ENCODE measurements around the gene SND1.
"Not testable (repeated sequence)": the region's sequence is repeated elsewhere in the genome, so short reads cannot be mapped to it uniquely, and the experiment has no call there.

Gene SND1

DNA sequence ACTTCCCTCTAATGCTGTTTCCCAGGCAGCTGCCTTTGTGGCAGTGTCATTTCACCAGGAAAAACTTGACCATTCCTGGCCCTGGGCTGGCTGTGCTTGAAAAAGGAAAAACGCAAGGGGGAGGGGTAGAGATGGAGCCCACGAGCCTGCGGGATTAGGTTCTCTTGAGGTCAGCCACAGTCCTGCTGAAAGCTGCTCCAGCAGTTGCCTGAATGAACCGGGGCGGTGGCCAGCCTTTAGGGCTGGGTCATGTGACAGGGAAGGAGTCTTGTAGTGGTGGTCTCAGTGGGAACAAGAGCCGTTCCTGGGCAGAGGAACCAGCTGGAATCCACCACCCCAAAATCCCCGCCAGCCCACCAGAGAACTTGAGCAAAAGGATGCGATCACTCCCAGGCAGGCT is 430.4 kb downstream of the SND1 start:
- DNase-seq = no peak

DNA sequence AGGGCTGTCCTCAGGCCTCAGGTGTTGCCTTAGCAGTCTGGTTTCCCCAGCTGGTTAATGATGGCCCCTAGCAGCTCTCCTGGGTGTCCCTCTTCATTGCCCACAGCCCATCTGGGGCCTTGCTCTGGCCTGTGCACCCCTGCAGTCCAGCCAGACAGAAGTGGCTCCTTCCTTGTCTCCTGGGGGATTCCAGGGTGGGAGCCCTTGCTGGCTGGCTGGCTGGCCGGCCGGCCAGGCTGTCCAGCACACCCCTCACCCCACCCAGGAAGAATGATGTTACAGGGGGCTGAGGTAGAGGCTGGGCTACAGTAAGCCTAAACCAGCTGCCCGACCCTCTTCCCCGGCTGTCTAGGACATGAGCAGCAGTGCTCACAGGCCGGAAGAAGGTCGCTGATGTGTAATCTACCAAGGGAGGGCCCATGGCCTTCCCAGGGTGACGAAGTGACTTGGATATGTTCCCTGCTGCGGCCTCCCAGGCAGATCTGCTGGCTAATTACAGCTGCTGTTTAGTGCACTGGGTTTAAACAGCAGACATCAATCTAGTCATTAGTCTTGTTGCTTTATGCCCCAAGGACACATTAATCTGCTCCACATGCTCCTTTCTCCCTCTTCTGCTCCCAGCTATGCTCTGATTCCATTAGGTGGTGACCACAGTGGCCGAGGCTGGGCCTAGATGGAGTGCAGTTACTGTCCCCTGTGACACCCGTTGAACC is 433.1 kb downstream of the SND1 start:
- no peak for DNase-seq

DNA sequence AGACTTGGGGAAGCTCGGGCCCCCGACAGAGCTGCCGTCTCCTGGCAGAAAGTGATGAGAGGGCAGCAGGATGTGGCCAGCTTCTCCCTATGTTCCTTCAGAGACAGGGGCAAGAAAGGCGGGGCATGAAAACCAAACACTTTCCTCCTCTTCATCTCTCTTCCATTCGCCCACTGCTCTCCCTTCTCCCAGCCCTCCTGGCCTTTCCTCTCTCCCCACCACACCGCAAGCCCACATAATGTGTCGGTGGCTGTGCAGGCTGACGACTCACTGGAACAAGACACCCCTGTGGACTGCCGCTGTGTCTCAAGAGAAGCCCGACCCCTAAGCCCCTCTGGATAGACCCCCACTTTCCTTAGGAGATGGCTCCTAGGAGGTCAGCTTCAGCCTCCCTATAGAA is 438.5 kb downstream of the SND1 start:
- DNase-seq = no peak

DNA sequence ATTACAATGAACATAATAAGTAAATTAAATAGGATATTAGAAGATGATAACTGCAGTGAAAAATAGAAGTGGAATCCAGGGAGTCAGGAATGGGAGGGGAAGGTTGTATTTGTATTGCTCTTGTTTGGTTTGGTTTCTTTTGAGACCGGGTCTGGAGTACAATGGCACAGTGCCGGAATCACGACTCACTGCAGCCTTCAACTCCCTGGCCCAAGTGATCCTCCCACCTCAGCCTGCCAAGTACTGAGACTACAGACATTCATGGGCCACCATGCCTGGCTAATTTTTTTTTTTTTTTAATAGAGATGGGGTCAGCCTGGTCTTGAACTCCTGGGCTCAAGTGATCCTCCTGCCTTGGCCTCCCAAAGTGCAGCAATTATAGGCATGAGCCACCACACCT is 439.1 kb downstream of the SND1 start:
- DNase-seq = no peak

DNA sequence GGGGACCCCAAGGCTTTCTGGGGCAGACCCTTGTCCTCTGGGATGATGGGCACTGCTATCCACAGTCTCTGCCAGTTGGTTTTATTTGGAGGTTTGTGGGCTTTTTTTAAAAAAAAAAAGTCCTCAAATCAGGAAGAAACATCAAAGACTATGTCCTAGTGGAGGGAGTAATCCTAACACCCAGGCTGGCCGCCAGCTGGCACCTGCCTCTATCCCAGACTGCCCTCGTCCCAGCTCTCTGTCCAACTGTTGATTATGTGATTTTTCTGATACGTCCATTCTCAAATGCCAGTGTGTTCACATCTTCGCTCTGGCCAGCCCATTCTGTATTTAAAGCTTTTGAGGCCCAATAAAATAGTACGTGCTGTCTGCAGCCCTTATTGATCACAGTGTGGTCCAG is 440.2 kb downstream of the SND1 start:
- no peak for DNase-seq

DNA sequence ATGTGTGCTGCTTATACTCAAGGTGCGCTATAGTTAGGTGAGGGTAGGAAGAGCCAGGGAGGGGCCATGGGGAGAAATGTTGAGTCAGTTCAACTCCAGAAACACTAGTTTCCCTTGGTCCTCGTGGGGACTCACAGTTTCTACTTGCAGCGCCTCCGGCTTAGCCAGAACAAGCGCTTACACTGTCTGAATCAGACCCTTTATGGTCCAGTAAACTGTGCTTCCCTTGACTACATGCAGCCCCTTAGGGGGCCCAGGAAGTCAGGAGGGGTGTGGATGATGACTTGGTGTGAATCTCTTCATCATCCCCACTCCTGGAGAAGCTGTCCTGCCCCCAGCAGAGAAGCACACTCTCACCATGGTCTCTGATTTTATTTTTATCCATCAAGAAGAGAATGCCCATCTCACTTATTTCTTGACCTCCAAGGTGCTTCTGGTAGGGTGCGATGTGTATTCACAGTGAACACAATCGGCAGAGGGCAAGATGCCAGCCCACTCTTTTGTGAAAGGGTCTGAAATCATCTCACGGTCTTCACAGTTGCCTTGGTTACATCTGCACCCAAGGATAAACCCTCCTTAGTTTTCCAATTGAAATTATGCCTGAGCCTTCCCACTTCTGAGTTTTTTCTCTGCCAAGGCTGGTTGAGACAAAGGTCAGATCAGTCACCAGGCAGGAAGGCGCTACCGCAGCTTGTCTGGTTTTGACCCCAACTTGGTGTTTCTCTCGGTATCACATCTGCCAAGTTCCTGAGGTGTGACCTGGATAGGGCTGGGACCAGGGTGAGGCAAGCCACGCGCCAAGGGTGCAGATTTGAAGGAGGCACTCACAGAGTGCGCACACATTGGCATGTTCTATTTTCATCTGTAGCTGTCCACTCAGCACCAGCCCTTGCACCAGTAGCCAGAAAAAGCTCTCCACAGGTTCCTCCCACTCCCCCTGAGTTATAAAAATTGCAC is 441.9 kb downstream of the SND1 start:
- no peak for DNase-seq

DNA sequence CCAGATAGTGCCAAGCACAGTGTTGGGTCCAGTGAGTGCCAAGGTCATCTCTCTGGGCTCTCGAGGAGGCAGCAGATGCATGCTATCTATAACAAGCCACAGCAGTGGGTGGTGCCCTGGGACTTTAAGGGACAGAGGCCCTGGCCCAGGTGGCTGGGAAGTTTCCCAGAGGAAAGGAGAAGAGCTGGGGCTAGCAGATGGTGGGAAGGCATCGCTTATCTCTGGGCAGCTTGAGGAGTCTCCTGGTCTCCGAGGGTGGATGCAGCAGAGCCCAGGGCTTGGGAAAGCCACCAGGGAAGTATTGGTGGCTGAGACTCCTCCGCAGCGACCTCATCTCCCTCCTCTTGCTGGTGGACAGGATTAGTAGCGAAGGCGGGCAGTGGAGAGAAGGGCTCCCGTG is 442.7 kb downstream of the SND1 start:
- DNase-seq = no peak

DNA sequence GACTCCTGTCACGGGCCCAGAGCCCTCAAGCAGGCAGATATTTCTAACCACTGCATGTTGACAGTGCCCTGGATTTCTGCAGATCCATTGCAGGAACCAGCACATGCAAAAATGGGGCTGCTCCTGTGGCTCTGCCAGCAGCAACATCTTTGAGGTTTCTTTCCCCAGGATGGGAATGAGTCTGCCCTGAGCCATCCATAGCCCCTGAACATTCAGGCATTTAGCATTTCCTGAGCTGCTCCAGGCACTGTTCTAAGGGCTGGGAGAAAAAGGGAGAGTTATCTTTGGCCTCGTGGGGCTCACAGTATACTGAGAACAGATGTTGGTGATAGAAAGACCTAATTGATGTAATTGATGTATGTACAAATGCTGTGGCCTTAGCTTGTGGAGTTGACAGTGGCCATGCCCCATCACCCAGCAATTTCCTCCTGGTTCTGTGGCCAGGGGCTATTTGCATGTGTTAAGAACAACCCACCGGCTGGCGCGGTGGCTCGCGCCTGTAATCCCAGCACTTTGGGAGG is 445.3 kb downstream of the SND1 start:
- no peak for DNase-seq

DNA sequence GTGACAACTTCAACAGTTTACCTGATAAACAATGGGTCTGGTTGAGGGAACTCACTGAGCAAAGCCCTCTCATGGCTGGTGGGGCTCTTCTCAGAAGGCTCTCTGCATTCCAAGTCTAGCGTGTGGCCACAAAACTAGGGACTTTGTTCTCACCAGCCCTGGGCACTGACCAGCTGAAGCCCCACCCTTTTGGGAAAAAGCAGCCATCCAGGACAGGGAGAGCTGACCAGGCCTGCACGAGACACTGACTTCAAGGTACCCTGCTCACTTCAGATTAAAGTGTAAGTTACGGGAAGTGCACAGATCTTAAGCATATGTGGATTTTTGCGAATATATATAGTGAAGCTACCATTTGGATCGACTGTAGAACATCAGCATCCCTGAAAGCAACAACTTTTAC is 446.6 kb downstream of the SND1 start:
- no peak for DNase-seq

DNA sequence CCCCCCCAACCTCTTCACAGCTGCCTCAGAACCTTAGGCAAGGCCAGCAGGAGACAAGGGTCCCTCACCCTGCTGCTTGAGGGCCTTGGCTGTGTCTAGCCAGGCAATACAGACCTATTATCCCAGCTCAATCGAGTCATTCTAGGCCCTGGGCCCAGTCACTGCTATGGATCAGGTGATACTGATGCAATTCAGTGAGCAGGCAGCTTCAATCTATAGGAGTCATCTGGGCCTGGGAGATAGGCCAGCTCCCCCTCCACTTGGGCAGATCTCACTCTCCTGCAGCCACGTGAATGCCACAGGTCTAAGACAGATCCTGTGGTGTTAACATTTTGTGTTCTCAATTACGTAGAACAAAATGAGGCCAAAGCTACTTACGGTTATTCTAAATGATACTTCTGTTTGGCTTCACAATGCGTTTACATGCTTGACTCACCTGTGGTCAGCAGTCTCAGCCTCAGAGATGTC is 447.2 kb downstream of the SND1 start:
- no peak for DNase-seq

DNA sequence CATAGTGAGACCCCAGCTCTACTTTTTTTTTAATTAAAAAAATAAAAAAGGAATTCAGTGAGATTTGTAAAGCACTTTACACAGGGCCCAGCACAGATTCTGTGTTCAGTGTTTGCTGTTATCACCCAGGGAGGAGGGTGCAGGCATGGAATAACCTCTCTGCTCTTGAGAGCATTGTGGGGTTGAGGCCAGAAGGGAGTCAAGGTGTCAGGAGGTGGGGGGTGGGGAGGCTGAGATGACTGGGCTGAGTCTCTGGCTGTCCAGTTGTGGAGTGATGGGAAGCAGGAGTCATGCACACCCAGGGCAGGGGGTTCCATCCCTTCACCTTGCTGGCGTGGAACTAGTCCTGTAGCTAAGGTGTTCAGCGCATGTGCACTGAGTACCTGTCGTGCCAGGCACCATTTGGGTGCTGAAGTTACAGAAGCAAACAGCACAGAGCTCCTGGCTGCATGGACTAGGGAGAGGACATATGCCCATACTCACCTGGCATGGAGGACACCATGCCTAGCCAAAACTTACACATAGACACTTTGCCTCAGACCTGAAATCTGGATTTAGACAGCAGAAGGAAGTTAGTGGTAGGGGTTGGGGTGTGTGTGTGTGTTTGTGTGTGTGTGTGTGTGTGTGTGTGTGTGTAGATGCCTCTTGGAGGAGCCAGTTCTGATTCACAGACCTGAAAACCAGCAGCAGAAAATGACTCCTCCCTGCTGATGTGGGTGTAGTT is 448.4 kb downstream of the SND1 start:
- no peak for DNase-seq

DNA sequence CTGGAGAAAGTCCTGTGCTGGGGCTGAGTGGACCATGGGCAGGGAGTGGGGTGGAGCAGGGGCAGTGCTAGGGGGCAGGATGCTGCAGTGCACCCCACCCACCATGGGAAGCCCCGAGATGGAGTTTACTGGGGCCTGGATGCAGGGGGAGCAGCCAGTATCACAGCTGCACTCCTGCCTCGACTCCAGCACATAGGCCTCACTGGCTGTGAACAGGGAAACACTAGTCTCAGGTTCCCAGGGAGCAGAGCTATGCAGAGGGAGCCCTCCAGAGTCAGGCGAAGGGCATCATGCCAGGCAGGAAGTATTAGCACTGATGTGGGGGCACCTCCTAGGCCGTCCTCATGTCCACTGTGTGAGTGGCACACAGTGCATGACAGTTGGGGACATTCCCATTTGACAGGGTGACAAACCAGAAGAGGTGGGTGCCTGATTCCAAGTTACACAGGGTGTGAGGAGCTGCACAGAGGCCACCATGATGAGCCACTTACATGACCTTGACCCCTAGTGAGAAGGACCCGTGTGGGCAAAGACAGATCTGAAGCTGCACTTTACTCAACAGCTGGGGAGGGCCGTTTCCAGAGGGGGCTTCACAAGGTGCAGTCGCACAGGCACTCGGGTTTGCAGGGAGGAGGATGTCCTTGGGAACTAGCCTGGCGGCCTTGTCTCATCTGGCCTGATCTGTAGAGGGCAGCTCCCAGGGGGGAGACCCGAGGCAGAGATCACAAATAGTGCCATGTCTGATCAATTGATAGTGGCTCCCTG is 449.1 kb downstream of the SND1 start:
- no peak for DNase-seq

DNA sequence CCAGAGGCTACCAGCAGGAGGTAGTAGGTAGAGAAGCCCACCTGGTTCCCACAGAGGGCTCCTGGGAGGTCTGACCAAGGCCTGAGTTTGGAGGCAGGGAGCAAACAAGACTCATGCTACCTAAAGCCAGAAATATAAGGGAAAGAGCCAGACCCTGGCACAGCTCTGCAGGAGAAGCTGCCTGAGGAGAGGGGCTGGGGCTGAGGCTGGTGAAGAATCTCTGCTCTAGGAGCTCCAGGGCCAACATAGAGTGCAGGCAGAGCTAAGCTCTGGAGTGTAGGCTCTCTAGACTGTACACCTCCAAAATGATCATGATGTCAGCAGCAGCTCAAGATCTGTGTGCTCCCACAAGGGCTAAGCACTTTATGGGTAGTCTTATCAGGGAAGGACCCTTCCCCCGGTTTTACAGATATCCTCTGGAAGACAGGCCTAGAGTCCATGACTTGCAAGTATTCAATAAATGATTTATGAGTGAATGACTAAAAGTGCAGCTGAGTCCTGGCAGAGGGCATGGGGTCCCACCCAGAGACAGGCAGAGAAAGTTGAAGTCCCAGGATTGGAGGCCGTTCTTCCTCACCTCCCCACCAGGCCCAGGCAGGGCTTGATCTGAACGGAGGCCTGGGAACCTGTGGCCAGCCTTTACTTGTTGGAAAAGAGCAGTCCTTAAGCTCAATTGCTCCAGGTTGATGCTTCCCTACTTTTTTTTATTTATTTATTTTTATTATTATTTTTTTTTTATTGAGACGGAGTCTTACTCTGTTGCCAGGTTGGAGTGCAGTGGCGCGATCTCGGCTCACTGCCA is 450.7 kb downstream of the SND1 start:
- DNase-seq = no peak

DNA sequence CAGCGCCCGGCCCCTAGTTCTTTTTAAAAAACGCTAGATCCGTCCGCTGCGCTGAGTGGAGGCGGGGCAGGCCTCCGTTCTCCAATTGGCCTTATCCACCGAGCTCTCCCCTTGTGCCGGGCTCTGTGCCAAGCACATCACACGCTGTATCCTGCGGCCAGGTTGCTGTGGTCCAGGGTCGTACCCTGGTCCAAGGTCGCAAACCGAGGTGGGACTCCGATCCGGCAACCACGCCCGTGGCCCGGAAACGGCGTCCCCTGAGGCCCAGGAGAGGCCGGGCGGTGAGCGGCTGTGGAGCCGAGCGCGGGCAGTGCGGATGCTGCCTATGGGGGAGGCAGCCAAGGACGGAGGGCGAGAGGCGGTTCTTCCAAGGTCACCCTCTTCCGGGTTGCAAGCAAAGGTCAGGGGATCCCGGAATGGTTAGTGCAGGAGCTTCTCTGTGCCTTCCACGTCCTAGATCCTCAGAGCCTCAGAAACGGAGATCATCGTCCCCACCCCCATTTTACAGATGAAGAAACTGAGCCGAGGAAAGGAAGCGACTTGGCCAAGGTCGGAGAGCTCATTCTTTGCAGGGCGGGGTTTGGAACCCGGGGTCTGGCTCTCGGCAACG is 451.6 kb downstream of the SND1 start:
- DNase-seq = peak; percentile 41

DNA sequence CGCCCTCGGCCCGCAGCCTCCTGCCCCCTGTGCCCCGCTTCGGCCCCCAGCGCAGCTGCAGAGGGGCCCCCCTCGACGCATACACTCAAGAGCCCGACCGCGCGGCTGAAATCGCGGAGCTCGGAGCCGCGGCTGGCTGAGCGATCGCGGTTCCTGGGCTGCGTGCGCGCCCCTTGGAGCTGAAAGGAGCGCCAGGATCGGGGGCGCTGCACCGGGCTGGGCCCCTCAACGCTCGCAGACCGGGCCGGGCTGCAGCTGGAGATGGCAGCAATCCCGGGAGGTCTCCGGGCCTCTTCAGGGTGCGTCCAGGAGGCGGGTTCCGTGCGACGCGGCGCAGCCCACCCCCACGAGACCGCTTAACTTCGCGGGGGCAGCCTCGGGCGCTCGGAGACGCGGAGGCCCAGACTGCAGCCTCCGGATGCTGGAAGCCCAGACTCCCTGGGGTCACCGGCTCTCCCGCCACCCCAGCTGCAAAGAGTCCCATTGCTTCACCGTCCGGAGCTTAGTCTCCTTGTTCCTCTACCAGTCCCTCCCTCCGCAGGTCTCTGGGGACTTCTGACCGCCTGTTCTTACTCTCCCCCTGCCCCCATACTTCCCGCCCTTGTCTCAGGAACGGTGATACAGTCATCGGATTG is 452.2 kb downstream of the SND1 start:
- peak; percentile 39 for DNase-seq

DNA sequence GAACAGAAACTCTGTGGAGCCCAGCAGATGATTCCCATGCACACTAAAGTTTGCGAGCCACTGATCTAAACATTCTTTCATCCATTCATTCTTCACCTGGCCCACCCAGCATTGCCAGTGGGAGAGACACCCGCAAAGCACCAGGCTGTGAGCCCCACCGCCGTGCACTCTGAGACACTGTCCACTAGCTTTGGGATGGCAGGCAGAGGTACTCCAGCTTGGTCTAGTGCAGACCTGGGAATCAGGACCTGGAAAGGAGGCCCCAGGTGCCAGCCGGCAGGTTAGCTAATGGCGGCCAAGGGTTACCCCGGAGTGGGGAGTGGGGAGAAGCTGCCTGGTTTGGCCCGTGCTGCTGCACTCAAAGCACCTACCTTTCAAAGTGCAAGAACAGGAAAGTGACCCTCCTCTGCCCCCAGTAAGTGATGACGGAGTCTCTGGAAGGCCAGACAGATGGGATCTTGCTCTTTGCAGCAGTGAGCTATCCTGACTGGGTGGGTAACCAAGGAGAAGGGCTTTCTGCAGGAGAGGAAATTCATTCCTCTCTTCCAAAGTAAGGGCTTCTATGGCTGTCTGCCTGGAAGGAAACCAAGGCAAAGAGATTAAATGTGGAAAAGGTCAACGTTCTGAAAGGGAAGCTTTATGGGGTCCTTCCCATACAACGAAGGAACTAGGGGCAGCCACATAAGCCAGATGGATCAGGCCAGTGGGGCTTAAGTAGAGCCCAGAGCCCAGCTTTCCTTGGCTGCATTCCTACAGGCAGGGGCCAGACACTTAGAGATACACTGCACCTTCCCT is 453.4 kb downstream of the SND1 start:
- DNase-seq = no peak

DNA sequence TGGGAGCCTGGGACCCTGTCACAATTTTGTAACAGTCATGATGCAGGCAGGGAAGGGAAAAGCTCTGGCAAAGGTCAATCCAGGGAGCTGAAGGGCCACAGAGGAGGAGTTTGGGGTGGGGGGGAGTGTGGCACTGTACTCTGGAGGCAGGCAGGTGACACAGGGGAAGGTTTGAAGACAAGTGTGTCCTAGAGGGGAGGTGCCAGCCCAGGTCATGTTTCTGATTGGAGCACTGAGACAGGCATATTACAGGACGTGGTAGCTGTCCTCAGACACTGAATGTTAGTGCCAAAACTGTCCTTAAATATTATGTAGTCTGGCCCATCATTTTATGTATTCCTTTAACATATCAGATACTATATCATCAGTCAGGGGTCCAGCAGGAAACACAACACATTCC is 454.8 kb downstream of the SND1 start:
- DNase-seq = no peak

DNA sequence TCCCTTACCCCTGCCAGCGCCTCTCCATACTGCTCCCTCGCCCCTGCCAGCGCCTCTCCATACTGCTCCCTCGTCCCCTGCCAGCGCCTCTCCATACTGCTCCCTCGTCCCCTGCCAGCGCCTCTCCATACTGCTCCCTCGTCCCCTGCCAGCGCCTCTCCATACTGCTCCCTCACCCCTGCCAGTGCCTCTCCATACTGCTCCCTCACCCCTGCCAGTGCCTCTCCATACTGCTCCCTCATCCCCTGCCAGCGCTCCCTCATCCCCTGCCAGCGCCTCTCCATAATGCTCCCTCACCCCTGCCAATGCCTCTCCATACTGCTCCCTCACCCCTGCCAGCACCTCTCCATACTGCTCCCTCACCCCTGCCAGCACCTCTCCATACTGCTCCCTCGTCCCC is 455.5 kb downstream of the SND1 start:
- not testable (repeated sequence) for DNase-seq

DNA sequence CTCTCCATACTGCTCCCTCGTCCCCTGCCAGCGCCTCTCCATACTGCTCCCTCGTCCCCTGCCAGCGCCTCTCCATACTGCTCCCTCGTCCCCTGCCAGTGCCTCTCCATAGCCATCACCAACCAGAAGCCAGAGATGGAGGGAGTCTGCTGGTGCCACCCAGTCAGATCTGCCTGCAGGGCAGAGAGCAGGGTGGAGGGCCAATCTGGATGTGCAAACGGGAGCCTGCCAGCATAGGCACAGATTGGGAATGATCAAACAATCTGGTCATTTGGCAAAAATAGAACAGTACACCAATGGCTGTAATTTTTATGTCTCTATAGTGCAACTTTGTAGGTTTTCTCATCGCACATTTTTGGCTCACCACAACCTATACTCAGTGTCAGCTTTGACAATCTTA is 456.1 kb downstream of the SND1 start:
- no peak for DNase-seq

Data from stimulated activated CD8-positive, alpha-beta memory T cell treated with anti-CD3 and anti-CD28 coated beads, Interleukin-4, amount 100 ng/mL, for 48 hours (primary cell).